Esophagus muscularis mucosa (tissue), 4 donors: ENCODE measurements around the gene PYGL.

ENCODE experiments used
- EP300 ChIP-seq: sonication (generic); formaldehyde crosslinking; IDR thresholded peaks from one replicate; pipeline ENCODE4 v1.6.1; 2017; ENCODE audit warnings: antibody characterized with exemption
- POLR2AphosphoS5 ChIP-seq, 2 donors: sonication (generic); formaldehyde crosslinking; IDR thresholded peaks; one replicate each; pipeline ENCODE4 v1.6.1; 2017; ENCODE audit warnings: antibody characterized with exemption in 2 of 2
- TF ChIP-seq, protein P1 (sequence below), 3 experiments: fragments of 200-600 bp in 2 of 3; fragments of 450-650 bp in 1 of 3; sonication (generic) in 2 of 3; IDR thresholded peaks; one replicate each; pipeline ENCODE4 v1.5.1; 2017 to 2019; ENCODE audit warnings: antibody characterized with exemption in 3 of 3, mild to moderate bottlenecking in 2 of 3, moderate library complexity in 1 of 3

DNA sequence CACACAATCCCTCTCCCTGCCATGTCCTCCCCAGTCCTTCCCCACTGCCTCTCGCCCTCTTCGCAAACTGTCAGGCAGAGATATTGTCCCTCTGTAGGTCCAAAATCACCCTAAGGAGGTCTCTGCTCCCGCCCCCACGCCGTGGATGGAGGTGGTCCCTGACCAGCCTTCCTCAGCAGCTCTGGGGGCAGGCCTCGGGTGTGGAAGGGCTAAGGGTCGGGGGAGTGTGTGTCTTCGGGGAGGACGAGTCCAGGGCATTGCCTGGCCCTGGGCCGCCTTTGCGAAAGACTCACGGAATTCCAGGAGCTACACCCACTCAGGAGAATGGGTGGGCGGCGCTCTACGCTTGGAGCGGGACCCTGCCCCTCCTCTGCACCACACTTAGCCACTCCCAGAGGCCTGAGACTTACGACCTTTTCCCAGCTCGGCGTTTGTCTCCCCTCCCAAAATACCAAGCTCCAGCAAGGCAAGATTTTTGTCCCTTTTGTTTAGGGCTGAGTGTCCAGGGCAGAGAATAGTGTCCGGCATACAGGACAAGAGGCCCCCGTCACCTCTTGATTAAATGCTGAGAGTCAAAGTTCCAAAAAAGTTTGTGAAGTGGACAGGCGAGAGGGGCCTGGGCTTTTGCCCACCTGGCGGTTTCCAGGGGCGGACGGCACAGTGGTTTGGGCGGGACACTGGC lies 881 bp downstream of the PYGL start:
- TF ChIP-seq, protein P1, sequence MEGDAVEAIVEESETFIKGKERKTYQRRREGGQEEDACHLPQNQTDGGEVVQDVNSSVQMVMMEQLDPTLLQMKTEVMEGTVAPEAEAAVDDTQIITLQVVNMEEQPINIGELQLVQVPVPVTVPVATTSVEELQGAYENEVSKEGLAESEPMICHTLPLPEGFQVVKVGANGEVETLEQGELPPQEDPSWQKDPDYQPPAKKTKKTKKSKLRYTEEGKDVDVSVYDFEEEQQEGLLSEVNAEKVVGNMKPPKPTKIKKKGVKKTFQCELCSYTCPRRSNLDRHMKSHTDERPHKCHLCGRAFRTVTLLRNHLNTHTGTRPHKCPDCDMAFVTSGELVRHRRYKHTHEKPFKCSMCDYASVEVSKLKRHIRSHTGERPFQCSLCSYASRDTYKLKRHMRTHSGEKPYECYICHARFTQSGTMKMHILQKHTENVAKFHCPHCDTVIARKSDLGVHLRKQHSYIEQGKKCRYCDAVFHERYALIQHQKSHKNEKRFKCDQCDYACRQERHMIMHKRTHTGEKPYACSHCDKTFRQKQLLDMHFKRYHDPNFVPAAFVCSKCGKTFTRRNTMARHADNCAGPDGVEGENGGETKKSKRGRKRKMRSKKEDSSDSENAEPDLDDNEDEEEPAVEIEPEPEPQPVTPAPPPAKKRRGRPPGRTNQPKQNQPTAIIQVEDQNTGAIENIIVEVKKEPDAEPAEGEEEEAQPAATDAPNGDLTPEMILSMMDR (IDR thresholded peaks at IDR 0.05), result no peak
- TF ChIP-seq POLR2AphosphoS5 (IDR thresholded peaks at IDR 0.05) (peak in 1 of 2 donors; percentile 39), EP300 (no peak)
